ENCODE data around the gene GRIP1.

Gene GRIP1

DNA sequence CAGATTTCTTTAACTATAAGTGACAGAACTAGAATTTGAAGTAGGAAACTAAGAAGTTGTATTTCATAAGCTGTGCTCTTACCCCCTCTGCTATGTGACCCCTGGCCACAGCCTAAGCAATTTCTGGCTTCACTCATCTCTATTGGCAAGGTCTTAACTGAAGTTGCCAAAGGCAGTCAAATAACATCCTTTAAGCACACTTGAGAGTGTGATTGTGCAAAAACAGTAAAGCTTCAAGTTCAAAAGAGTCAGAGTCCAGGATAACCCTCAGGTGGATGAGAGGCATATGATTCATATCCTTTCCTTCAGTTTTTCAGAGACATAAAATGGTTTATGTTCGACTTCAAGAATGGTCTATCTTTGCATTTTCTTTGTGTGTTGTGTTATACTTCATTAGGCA, 45.2 kb downstream of the GRIP1 start:
- no peak for DNase-seq (ENCODE audit: insufficient read length, low spot score)
- TF ChIP-seq POU2F2 (IDR thresholded peaks at IDR 0.05; ENCODE audit: low read depth, low read length) = no peak
- TF ChIP-seq POLR2A (IDR thresholded peaks at IDR 0.05; ENCODE audit: low read depth, low read length) = no peak
- TF ChIP-seq SPI1 (IDR thresholded peaks at IDR 0.05; ENCODE audit: low read depth, low read length) = no peak
- TF ChIP-seq POLR2AphosphoS5 (IDR thresholded peaks at IDR 0.05; ENCODE audit: low read depth, low read length) = no peak
- TF ChIP-seq TAF1 (IDR thresholded peaks at IDR 0.05; ENCODE audit: low read depth, low read length) = no peak
- TF ChIP-seq PAX5 (IDR thresholded peaks at IDR 0.05; ENCODE audit: insufficient read depth, low read length, severe bottlenecking) = no peak
- FAIRE-seq = no peak

DNA sequence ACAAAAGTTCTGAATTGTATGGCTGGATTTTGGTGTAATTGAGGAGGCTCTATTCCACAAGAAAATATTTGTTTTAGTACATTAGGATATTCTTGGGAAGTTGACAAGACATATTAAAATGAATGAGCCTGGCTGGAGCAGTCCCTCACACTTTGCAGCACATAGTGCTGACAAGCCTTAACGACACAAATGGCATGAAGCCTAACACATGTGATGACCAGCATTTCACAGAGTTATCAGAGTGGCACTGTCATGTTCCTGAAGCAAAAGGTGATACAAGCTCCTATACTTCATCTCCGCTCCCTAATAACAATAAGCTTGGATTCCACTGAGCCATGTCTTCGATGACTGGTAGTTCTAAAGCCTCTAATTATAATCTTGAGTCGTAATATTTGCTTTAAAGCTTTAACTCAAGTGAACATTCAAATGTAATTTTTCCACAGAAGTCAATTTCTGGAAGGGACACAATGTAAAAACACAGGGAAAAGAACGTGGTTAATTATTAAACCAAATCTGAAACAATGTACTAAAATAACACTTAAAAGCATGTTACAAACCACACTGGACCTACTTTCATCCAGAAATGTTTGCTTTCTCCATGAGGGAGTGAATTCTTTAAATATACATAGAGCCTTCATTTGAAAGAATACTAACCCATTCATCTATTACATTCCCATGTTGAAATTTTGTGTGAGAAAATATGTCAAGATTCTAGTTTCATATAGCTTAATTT, 49.6 kb downstream of the GRIP1 start:
- DNase-seq (ENCODE audit: insufficient read length, low spot score) (no peak), FAIRE-seq (no peak)
- TF ChIP-seq POLR2A (IDR thresholded peaks at IDR 0.05; ENCODE audit: low read depth, low read length) (no peak), TAF1 (IDR thresholded peaks at IDR 0.05; ENCODE audit: low read depth, low read length) (no peak), POU2F2 (IDR thresholded peaks at IDR 0.05; ENCODE audit: low read depth, low read length) (no peak), POLR2AphosphoS5 (IDR thresholded peaks at IDR 0.05; ENCODE audit: low read depth, low read length) (no peak), SPI1 (IDR thresholded peaks at IDR 0.05; ENCODE audit: low read depth, low read length) (no peak), PAX5 (IDR thresholded peaks at IDR 0.05; ENCODE audit: insufficient read depth, low read length, severe bottlenecking) (no peak)

DNA sequence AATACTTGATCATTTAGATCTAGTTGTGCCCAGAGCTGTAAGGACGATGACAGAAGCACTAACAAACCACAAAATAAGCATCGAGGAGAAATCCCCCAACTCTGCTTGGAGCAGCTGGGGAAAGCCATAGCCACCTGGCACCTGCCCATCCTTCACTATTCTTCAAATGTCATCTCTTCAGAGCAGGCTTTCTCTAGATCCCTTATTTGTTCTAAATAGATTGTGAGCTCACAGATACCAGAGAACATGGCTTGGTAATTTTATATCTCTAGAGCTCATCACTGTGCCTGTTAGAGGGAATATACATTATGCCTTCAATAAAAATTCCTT, 50.9 kb downstream of the GRIP1 start:
- FAIRE-seq = peak; percentile 73

DNA sequence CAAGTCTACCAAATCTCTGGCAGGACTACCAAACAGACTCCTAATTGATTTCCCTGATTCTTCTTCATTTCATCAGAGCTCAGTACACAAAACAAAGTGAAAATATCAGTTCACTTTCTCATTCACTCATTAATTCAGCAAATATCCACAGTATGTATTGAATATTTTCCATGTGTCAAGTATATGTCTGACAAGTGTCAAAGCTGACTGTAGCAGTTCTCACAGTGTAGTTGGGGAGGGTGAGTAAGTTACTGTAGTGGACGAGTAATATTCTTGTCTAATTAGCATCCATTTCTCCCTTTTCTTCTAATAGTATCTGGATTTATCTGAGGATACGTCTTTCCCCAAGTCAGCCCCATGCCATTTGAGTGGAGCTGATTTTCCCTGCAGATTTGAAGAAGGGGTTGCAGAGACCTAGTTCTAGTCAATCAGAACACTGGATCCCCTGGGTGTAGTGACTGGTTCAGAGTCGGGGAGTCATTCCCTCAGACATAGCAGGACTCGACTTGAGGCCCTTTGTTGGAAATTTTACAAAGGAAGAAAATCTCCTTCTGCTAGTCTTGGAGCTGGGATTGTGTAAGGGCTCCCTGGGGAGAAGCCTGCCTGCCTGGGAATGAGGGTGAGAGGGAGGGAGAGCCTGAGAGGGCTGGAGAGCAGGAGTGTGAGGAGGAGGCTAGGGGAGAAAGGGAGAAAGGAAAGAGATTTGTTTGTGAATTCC, 51.4 kb downstream of the GRIP1 start:
- FAIRE-seq (no peak), DNase-seq (ENCODE audit: insufficient read length, low spot score) (no peak)
- no peak for TF ChIP-seq POLR2A (IDR thresholded peaks at IDR 0.05; ENCODE audit: low read depth, low read length)
- TF ChIP-seq SPI1 (IDR thresholded peaks at IDR 0.05; ENCODE audit: low read depth, low read length) = no peak
- TF ChIP-seq TAF1 (IDR thresholded peaks at IDR 0.05; ENCODE audit: low read depth, low read length) = no peak
- TF ChIP-seq POU2F2 (IDR thresholded peaks at IDR 0.05; ENCODE audit: low read depth, low read length) = no peak
- no peak for TF ChIP-seq PAX5 (IDR thresholded peaks at IDR 0.05; ENCODE audit: insufficient read depth, low read length, severe bottlenecking)
- TF ChIP-seq POLR2AphosphoS5 (IDR thresholded peaks at IDR 0.05; ENCODE audit: low read depth, low read length) = no peak

More for the DNA sequence above, 50.9 kb downstream of the GRIP1 start:
- TF ChIP-seq SPI1 (IDR thresholded peaks at IDR 0.05; ENCODE audit: low read depth, low read length) (no peak), POLR2A (IDR thresholded peaks at IDR 0.05; ENCODE audit: low read depth, low read length) (no peak), PAX5 (IDR thresholded peaks at IDR 0.05; ENCODE audit: insufficient read depth, low read length, severe bottlenecking) (no peak)
- DNase-seq (ENCODE audit: insufficient read length, low spot score) = no peak

DNA sequence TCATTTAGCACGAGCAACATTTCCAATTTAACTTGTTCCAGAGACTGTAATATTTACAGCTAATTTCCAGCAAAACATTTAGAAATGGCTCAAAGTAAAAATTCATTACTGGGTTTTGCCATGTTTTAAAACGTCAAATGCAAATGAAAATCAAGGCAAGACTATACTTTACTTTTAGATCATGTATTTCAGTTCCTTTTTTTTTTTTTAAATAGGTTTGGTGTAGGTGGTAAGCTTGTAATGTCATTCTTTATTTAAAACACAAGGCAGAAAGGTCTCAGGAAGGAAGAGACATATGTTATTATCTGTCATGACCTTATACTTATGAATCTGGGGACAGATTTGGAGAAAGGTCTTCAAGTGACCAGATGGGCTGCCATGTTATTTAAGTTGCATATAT, 54.1 kb downstream of the GRIP1 start:
- peak; percentile 58 for FAIRE-seq
- TF ChIP-seq TAF1 (IDR thresholded peaks at IDR 0.05; ENCODE audit: low read depth, low read length) = no peak
- TF ChIP-seq SPI1 (IDR thresholded peaks at IDR 0.05; ENCODE audit: low read depth, low read length) = peak; percentile 82
- no peak for DNase-seq (ENCODE audit: insufficient read length, low spot score)

DNA sequence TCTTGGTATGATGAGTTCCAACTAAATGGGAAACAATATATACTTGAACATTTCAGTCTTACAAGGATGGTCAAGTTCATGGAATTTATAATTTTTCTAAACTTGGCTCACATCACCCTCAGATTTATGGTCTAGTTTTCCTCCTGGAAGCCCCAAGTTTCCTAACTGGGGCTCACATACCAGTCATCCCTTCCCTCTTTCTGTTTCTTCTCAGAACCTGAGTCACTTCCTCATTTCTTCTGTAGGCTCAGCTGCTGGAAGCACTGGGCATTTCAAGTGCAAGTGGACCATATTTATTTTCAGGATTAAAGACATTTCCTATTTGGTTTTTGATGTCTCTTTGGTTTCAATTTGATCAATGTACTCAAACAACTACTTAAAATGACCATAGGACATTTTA, 55.4 kb downstream of the GRIP1 start:
- FAIRE-seq (peak; percentile 79), DNase-seq (ENCODE audit: insufficient read length, low spot score) (no peak)
- no peak for TF ChIP-seq POLR2A (IDR thresholded peaks at IDR 0.05; ENCODE audit: low read depth, low read length)
- TF ChIP-seq SPI1 (IDR thresholded peaks at IDR 0.05; ENCODE audit: low read depth, low read length) = peak; percentile 96
- TF ChIP-seq PAX5 (IDR thresholded peaks at IDR 0.05; ENCODE audit: insufficient read depth, low read length, severe bottlenecking) = no peak
- no peak for TF ChIP-seq POLR2AphosphoS5 (IDR thresholded peaks at IDR 0.05; ENCODE audit: low read depth, low read length)
- no peak for TF ChIP-seq TAF1 (IDR thresholded peaks at IDR 0.05; ENCODE audit: low read depth, low read length)

DNA sequence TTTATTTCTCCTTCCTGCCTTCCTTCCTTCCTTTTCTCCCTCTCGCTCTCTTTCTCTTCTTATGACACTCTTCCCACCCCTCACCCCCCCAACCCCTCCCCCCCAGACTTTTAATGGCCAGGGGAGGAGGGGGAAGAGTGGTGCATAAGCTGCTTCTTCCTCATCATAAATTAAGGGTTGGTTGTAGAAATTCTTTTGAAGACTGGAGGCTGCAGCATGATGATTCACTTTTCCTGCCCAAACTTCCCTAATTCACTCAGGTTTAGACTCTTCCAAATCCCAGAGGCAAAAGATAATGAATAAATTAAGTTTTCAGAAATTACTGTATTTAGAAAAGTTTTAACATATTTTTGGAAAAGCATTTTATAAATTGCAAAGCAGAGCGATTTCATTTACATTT, 58.2 kb downstream of the GRIP1 start:
- TF ChIP-seq POLR2A (IDR thresholded peaks at IDR 0.05; ENCODE audit: low read depth, low read length) = no peak
- no peak for TF ChIP-seq SPI1 (IDR thresholded peaks at IDR 0.05; ENCODE audit: low read depth, low read length)
- no peak for TF ChIP-seq POLR2AphosphoS5 (IDR thresholded peaks at IDR 0.05; ENCODE audit: low read depth, low read length)
- no peak for TF ChIP-seq PAX5 (IDR thresholded peaks at IDR 0.05; ENCODE audit: insufficient read depth, low read length, severe bottlenecking)
- TF ChIP-seq TAF1 (IDR thresholded peaks at IDR 0.05; ENCODE audit: low read depth, low read length) = no peak
- TF ChIP-seq POU2F2 (IDR thresholded peaks at IDR 0.05; ENCODE audit: low read depth, low read length) = no peak
- FAIRE-seq (no peak), DNase-seq (ENCODE audit: insufficient read length, low spot score) (no peak)

DNA sequence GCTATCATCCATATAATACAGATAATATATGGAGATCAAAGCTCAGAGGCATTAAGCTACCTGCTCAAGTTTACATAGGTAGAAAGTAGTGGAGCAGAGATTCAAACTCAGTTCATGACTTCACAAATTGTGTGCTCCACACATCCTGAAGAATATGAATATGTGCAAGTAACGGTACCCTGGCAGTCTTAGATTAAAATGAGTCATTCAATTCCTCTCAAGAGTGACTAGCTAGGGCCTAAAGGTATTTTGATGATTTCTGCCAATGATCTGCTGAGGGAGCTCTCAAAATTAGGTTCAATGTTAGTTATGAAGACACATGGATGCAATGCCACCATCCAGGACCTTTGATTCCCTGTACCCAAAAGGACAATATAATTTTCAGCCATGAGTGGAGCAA, 58.9 kb downstream of the GRIP1 start:
- FAIRE-seq = no peak
- TF ChIP-seq PAX5 (IDR thresholded peaks at IDR 0.05; ENCODE audit: insufficient read depth, low read length, severe bottlenecking) = no peak
- no peak for TF ChIP-seq POLR2A (IDR thresholded peaks at IDR 0.05; ENCODE audit: low read depth, low read length)
- no peak for TF ChIP-seq SPI1 (IDR thresholded peaks at IDR 0.05; ENCODE audit: low read depth, low read length)
- TF ChIP-seq POU2F2 (IDR thresholded peaks at IDR 0.05; ENCODE audit: low read depth, low read length) = no peak
- no peak for TF ChIP-seq TAF1 (IDR thresholded peaks at IDR 0.05; ENCODE audit: low read depth, low read length)
- no peak for TF ChIP-seq POLR2AphosphoS5 (IDR thresholded peaks at IDR 0.05; ENCODE audit: low read depth, low read length)
- no peak for DNase-seq (ENCODE audit: insufficient read length, low spot score)

DNA sequence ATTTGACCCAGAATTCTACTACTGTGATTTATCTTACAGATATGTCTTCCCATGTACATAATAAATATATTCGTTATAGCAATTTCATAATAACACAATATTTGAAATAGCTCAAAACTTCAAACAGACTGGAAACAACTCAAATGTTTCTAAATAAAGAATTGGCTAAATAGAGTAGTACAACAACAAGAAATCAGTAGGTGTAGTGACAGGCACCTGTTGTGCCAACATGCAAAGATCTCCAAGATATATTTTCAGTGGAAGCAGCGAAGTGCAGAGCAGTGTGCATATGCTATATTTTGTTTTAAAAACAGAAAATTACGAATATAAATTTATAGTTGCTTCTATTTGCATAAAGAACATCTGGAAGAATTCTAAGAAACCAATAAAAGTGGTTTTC, 60.9 kb downstream of the GRIP1 start:
- no peak for TF ChIP-seq PAX5 (IDR thresholded peaks at IDR 0.05; ENCODE audit: insufficient read depth, low read length, severe bottlenecking)
- FAIRE-seq = no peak

DNA sequence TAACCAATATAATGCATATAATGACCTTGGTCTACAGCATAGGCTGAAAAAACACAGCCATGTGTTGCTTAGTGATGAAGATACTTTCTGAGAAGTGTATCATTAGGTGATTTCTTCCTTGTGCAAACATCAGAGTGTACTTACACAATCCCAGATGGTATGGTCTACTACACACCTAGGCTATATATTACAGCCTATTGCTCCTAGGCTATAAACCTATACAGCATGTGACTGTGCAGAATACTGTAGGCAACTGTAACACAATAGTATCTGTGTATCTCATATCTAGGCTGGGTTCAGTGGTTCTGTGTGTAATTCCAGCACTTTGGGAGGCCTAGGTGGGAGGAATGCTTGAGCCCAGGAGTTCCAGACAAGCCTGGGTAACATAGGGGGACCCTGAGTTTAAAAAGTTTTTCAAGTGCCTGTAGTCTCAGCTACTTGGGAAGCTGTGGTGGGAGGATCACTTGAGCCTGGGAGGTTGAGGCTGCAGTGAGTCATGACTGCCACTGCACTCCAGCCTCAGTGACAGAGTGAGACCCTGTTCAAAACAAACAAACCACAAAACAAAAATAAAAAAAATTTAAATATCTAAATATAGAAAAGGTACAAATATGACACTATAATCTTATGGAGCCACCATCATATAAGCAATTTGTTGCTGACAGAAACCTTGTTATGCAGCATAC, 66.6 kb downstream of the GRIP1 start:
- TF ChIP-seq POLR2A (IDR thresholded peaks at IDR 0.05; ENCODE audit: low read depth, low read length) (no peak), TAF1 (IDR thresholded peaks at IDR 0.05; ENCODE audit: low read depth, low read length) (no peak), SPI1 (IDR thresholded peaks at IDR 0.05; ENCODE audit: low read depth, low read length) (no peak), POLR2AphosphoS5 (IDR thresholded peaks at IDR 0.05; ENCODE audit: low read depth, low read length) (no peak), POU2F2 (IDR thresholded peaks at IDR 0.05; ENCODE audit: low read depth, low read length) (no peak), PAX5 (IDR thresholded peaks at IDR 0.05; ENCODE audit: insufficient read depth, low read length, severe bottlenecking) (no peak)
- no peak for DNase-seq (ENCODE audit: insufficient read length, low spot score)
- FAIRE-seq = peak; percentile 62

More for the DNA sequence above, 60.9 kb downstream of the GRIP1 start:
- DNase-seq (ENCODE audit: insufficient read length, low spot score) = no peak

Data from GM12891 (cell line).